Neural progenitor cell (in vitro differentiated cells): ENCODE results near the gene RNF38. TPM values are rescaled to one million over a fixed set of nuclear protein-coding genes. Genes with fewer than 3 reads are reported as not detected.

ENCODE experiments used
- DNase-seq: peaks from one replicate; pipeline ENCODE4 v3.0.0-alpha.2; 2016; ENCODE audit warnings: low spot score
- H2AFZ ChIP-seq: fragments of 200-600 bp; sonication (generic); replicated peaks from 2 replicates; pipeline ENCODE4 v1.6.1; 2016; ENCODE audit warnings: antibody characterized with exemption
- H3F3A ChIP-seq: fragments of 200-600 bp; sonication (generic); 2 replicates; pipeline ENCODE4 v1.6.1; 2016; ENCODE audit warnings: antibody characterized with exemption, low read depth
- H3K27ac ChIP-seq: fragments of 200-600 bp; sonication (generic); 2 replicates; pipeline ENCODE4 v1.5.1; 2016; ENCODE audit warnings: mild to moderate bottlenecking
- H3K27me3 ChIP-seq: fragments of 200-600 bp; sonication (generic); 2 replicates; pipeline ENCODE4 v1.6.1; 2016; ENCODE audit warnings: mild to moderate bottlenecking, moderate library complexity
- H3K36me3 ChIP-seq: fragments of 200-600 bp; sonication (generic); 2 replicates; pipeline ENCODE4 v1.5.1; 2016
- H3K4me1 ChIP-seq: fragments of 200-600 bp; sonication (generic); 2 replicates; pipeline ENCODE4 v1.6.1; 2016; ENCODE audit warnings: mixed run types
- H3K4me2 ChIP-seq: fragments of 200-600 bp; sonication (generic); 2 replicates; pipeline ENCODE4 v1.6.1; 2016
- H3K4me3 ChIP-seq: fragments of 200-600 bp; sonication (generic); 2 replicates; pipeline ENCODE4 v1.5.1; 2016
- H3K79me2 ChIP-seq: fragments of 200-600 bp; sonication (generic); 2 replicates; pipeline ENCODE4 v1.6.1; 2016; ENCODE audit warnings: low read depth
- H3K9ac ChIP-seq: fragments of 200-600 bp; sonication (generic); 2 replicates; pipeline ENCODE4 v1.6.1; 2016
- H3K9me3 ChIP-seq: fragments of 200-600 bp; sonication (generic); 2 replicates; pipeline ENCODE4 v1.5.1; 2016; ENCODE audit warnings: low read depth
- H4K20me1 ChIP-seq: fragments of 200-600 bp; sonication (generic); 2 replicates; pipeline ENCODE4 v1.6.1; 2016; ENCODE audit warnings: low read depth
- H3K27ac Mint-ChIP-seq: 3 replicates; pipeline ENCODE4 v1.8.0; 2021; ENCODE audit warnings: mixed read lengths
- H3K27me3 Mint-ChIP-seq: 2 replicates; pipeline ENCODE4 v1.8.0; 2022; ENCODE audit warnings: low read depth, mild to moderate bottlenecking, inconsistent platforms, moderate library complexity, mixed read lengths; ENCODE audit not compliant: insufficient read depth
- H3K36me3 Mint-ChIP-seq: 3 replicates; pipeline ENCODE4 v1.8.0; 2021; ENCODE audit warnings: mixed read lengths
- H3K4me1 Mint-ChIP-seq: 3 replicates; pipeline ENCODE4 v1.8.0; 2021; ENCODE audit warnings: mixed read lengths
- H3K4me3 Mint-ChIP-seq: 3 replicates; pipeline ENCODE4 v1.8.0; 2021; ENCODE audit warnings: mild to moderate bottlenecking, moderate library complexity, mixed read lengths
- H3K9me3 Mint-ChIP-seq: 3 replicates; pipeline ENCODE4 v1.8.0; 2020; ENCODE audit warnings: mixed read lengths
- EZH2 ChIP-seq: fragments of 200-600 bp; sonication (generic); IDR thresholded peaks from 2 replicates; pipeline ENCODE4 v1.6.1; 2017; ENCODE audit warnings: antibody characterized with exemption, mild to moderate bottlenecking, moderate library complexity
- EZH2phosphoT487 ChIP-seq: fragments of 200-600 bp; sonication (generic); IDR thresholded peaks from 2 replicates; pipeline ENCODE4 v1.6.1; 2017; ENCODE audit warnings: antibody characterized with exemption
- total RNA-seq: library from RNA; depleted of rRNA; stranded (reverse); fragments of >200 nt; gene quantifications from 2 replicates; pipeline ENCODE4 v1.2.3, GENCODE V29; 2015; ENCODE audit warnings: low replicate concordance
- TF ChIP-seq, protein P1 (sequence below): fragments of 200-600 bp; sonication (generic); IDR thresholded peaks from 2 replicates; pipeline ENCODE4 v1.5.1; 2017; ENCODE audit warnings: antibody characterized with exemption, mild to moderate bottlenecking

RNF38 gene
- total RNA-seq, 1 donor from 2014 or later, result 63.8 TPM

GRCh38 chr9:36337002-36337401 is 63.1 kb downstream of the RNF38 start:
- Histone ChIP-seq H3K36me3 (peaks cover 24% of the 10 kb centered on the region), H3K9ac (no peak overlapping the region), H3F3A (peaks cover 23% of the 10 kb centered on the region), H3K79me2 (no peaks in the 10 kb centered on the region), H3K27me3 (no peaks in the 10 kb centered on the region), H3K27ac (no peak overlapping the region), H3K4me1 (no peaks in the 10 kb centered on the region), H3K4me2 (no peak overlapping the region), H2AFZ (no peak overlapping the region), H3K4me3 (no peak overlapping the region), H4K20me1 (no peaks in the 10 kb centered on the region), H3K9me3 (no peaks in the 10 kb centered on the region)
- H3K9me3 Mint-ChIP-seq, result no peaks in the 10 kb centered on the region
- TF ChIP-seq EZH2 (no peak), EZH2phosphoT487 (no peak)
- TF ChIP-seq, protein P1, sequence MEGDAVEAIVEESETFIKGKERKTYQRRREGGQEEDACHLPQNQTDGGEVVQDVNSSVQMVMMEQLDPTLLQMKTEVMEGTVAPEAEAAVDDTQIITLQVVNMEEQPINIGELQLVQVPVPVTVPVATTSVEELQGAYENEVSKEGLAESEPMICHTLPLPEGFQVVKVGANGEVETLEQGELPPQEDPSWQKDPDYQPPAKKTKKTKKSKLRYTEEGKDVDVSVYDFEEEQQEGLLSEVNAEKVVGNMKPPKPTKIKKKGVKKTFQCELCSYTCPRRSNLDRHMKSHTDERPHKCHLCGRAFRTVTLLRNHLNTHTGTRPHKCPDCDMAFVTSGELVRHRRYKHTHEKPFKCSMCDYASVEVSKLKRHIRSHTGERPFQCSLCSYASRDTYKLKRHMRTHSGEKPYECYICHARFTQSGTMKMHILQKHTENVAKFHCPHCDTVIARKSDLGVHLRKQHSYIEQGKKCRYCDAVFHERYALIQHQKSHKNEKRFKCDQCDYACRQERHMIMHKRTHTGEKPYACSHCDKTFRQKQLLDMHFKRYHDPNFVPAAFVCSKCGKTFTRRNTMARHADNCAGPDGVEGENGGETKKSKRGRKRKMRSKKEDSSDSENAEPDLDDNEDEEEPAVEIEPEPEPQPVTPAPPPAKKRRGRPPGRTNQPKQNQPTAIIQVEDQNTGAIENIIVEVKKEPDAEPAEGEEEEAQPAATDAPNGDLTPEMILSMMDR, result no peak
- no peaks in the 10 kb centered on the region for H3K27me3 Mint-ChIP-seq
- H3K36me3 Mint-ChIP-seq, result peaks cover 28% of the 10 kb centered on the region
- H3K4me1 Mint-ChIP-seq, result no peaks in the 10 kb centered on the region
- DNase-seq, result no peak
- H3K4me3 Mint-ChIP-seq, result no peak overlapping the region
- no peak overlapping the region for H3K27ac Mint-ChIP-seq

DNA sequence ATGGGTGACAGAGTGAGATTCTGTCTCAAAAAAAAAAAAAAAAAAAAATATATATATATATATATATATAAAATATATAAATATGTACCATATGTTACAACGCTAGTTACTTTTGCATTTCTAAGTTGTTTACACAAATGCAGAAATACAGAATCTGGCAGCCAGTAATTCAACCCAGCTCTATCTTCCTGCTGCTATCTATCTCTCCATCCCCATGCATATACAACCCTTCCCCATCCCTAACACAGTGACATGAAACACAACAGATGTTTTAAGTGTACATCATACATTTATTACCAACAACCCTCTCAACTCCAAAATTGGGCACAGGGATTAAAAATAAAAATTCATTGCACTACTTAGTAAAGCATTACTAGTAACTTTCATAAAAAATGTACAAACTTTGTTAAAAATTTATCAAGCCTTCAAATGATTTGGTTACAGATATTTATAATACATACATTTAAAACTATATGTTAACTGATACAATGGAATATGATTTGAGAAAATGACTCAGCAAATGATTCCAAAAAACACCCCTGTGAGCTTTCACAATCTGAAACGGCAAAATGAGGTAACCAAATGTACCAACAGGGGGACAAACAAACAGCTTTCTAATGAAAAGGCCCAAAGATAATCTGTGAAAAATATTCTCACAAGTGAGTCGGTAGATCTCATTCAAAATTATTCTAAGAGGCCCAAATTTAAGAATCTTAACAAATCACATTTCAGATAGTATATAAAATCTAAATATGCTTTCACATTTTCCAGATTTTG is 63.8 kb downstream of the RNF38 start:
- no peaks in the 10 kb centered on the region for H3K9me3 ChIP-seq
- H3K9ac ChIP-seq, result no peak overlapping the region
- Mint-ChIP-seq H3K4me3 (no peak overlapping the region), H3K27ac (no peak overlapping the region), H3K36me3 (peaks cover 27% of the 10 kb centered on the region), H3K9me3 (no peaks in the 10 kb centered on the region), H3K4me1 (no peaks in the 10 kb centered on the region), H3K27me3 (no peaks in the 10 kb centered on the region)
- no peaks in the 10 kb centered on the region for H3K4me1 ChIP-seq
- no peaks in the 10 kb centered on the region for H3K27me3 ChIP-seq
- no peak overlapping the region for H3K4me3 ChIP-seq
- H4K20me1 ChIP-seq, result no peaks in the 10 kb centered on the region
- peaks cover 23% of the 10 kb centered on the region for H3K36me3 ChIP-seq
- H3K27ac ChIP-seq, result no peak overlapping the region
- peaks cover 30% of the 10 kb centered on the region for H3F3A ChIP-seq
- H2AFZ ChIP-seq, result no peak overlapping the region
- H3K4me2 ChIP-seq, result no peak overlapping the region
- DNase-seq, result no peak
- TF ChIP-seq, protein P1, result no peak
- TF ChIP-seq EZH2 (no peak), EZH2phosphoT487 (no peak)
- no peaks in the 10 kb centered on the region for H3K79me2 ChIP-seq

GRCh38 chr9:36332006-36332405 is 68.1 kb downstream of the RNF38 start:
- Histone ChIP-seq H3F3A (peaks cover 16% of the 10 kb centered on the region), H3K4me3 (no peak overlapping the region), H3K36me3 (peaks cover under 1% of the 10 kb centered on the region), H3K9ac (no peak overlapping the region), H2AFZ (no peak overlapping the region), H3K4me2 (no peak overlapping the region), H3K27ac (no peak overlapping the region), H4K20me1 (no peaks in the 10 kb centered on the region), H3K27me3 (no peaks in the 10 kb centered on the region), H3K79me2 (no peaks in the 10 kb centered on the region), H3K4me1 (no peaks in the 10 kb centered on the region), H3K9me3 (no peaks in the 10 kb centered on the region)
- Mint-ChIP-seq H3K4me3 (no peak overlapping the region), H3K27me3 (peaks cover 2% of the 10 kb centered on the region), H3K27ac (no peak overlapping the region), H3K36me3 (peaks cover 8% of the 10 kb centered on the region), H3K9me3 (no peaks in the 10 kb centered on the region), H3K4me1 (no peaks in the 10 kb centered on the region)
- DNase-seq, result no peak
- TF ChIP-seq, protein P1, result no peak
- TF ChIP-seq EZH2phosphoT487 (no peak), EZH2 (no peak)
